ENCODE measurements around the gene SSH2. TPM values are rescaled to one million over a fixed set of nuclear protein-coding genes. Genes with fewer than 3 reads are reported as not detected.

SSH2 gene
- total and polyA plus RNA-seq, 9 of the 15 experiments (the other 6 are each of a cell fraction or from before 2014, with no cell fraction given): 3.9 to 16.1 (median 10.2) TPM

DNA sequence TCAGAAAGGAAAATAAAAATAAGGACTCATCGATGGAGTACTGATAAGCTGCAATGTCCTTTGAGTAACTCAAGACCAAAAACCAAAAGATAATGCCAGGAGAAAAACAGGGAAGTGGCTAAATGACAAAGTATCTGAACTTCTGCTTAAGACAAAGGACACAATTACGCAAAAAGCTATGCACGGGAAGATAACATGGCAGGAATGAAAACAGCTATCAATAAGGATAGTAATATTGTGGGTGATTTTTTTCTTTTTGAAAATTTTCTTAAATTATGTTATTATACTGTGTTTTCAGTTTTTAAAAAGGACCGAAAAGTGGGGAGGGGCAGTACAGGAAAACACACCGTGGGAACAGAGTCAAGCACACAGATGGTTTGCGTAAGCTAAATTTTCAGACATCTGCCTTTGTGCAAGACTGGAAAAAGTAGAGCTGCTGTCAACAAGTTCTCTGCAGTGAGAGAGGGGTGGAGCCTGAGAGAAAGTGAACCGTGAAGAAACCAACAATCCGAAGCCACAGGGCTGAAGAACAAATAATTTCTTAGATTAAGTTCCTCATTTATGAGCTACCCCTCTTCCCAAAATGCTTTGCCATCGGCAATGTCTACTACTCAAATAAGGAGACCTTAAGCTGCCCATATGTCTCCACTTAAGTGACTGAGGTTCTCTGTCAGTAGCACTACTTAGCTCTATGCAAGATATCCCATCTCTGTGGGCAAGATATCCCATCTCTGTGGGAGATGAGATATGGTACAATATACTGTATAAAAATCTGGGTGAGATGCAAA is 207.4 kb downstream of the SSH2 start (continued):
- TF ChIP-seq HEY1 (CRISPR knock-in tag; IDR thresholded peaks at IDR 0.05; ENCODE audit: borderline replicate concordance) (no peak), SAP30 (IDR thresholded peaks at IDR 0.05; ENCODE audit: borderline replicate concordance, insufficient read depth, low read depth, low read length, poor library complexity, severe bottlenecking) (no peak), ZNF184 (CRISPR knock-in tag; IDR thresholded peaks at IDR 0.05) (no peak), OTX1 (CRISPR knock-in tag; IDR thresholded peaks at IDR 0.05) (no peak), SP1 (CRISPR knock-in tag; IDR thresholded peaks at IDR 0.05) (no peak), MIER1 (IDR thresholded peaks at IDR 0.05; ENCODE audit: low read depth) (no peak), CSDE1 (IDR thresholded peaks at IDR 0.05) (no peak), ZNF212 (CRISPR knock-in tag; IDR thresholded peaks at IDR 0.05) (no peak), HCFC1 (IDR thresholded peaks at IDR 0.05; ENCODE audit: low read depth, low read length) (no peak), POLR2A (conservative IDR thresholded peaks at IDR 0.05) (no peak), POLR2G (IDR thresholded peaks at IDR 0.05; ENCODE audit: low read depth, low read length) (no peak), KDM1A (IDR thresholded peaks at IDR 0.05) (no peak), SMAD4 (CRISPR knock-in tag; conservative IDR thresholded peaks at IDR 0.05) (peak; percentile 37; the same call in 1 of the 2 replicates)
- TF ChIP-seq, protein P1, sequence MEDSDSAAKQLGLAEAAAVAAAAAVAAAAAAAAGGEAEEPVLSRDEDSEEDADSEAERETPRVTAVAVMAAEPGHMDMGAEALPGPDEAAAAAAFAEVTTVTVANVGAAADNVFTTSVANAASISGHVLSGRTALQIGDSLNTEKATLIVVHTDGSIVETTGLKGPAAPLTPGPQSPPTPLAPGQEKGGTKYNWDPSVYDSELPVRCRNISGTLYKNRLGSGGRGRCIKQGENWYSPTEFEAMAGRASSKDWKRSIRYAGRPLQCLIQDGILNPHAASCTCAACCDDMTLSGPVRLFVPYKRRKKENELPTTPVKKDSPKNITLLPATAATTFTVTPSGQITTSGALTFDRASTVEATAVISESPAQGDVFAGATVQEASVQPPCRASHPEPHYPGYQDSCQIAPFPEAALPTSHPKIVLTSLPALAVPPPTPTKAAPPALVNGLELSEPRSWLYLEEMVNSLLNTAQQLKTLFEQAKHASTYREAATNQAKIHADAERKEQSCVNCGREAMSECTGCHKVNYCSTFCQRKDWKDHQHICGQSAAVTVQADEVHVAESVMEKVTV (CRISPR knock-in tag; IDR thresholded peaks at IDR 0.05): 0 out of 2 replicates have a peak, but pooled peaks have one; percentile 4
- TF ChIP-seq, protein P2, sequence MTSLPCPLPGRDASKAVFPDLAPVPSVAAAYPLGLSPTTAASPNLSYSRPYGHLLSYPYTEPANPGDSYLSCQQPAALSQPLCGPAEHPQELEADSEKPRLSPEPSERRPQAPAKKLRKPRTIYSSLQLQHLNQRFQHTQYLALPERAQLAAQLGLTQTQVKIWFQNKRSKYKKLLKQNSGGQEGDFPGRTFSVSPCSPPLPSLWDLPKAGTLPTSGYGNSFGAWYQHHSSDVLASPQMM (CRISPR knock-in tag; IDR thresholded peaks at IDR 0.05): no peak
- TF ChIP-seq, protein P3, sequence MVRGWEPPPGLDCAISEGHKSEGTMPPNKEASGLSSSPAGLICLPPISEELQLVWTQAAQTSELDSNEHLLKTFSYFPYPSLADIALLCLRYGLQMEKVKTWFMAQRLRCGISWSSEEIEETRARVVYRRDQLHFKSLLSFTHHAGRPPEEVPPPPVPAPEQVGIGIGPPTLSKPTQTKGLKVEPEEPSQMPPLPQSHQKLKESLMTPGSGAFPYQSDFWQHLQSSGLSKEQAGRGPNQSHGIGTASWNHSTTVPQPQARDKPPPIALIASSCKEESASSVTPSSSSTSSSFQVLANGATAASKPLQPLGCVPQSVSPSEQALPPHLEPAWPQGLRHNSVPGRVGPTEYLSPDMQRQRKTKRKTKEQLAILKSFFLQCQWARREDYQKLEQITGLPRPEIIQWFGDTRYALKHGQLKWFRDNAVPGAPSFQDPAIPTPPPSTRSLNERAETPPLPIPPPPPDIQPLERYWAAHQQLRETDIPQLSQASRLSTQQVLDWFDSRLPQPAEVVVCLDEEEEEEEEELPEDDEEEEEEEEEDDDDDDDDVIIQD (CRISPR knock-in tag; IDR thresholded peaks at IDR 0.05): no peak
- TF ChIP-seq, protein P4, sequence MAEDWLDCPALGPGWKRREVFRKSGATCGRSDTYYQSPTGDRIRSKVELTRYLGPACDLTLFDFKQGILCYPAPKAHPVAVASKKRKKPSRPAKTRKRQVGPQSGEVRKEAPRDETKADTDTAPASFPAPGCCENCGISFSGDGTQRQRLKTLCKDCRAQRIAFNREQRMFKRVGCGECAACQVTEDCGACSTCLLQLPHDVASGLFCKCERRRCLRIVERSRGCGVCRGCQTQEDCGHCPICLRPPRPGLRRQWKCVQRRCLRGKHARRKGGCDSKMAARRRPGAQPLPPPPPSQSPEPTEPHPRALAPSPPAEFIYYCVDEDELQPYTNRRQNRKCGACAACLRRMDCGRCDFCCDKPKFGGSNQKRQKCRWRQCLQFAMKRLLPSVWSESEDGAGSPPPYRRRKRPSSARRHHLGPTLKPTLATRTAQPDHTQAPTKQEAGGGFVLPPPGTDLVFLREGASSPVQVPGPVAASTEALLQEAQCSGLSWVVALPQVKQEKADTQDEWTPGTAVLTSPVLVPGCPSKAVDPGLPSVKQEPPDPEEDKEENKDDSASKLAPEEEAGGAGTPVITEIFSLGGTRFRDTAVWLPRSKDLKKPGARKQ (CRISPR knock-in tag; IDR thresholded peaks at IDR 0.05): no peak
- TF ChIP-seq, protein P5, sequence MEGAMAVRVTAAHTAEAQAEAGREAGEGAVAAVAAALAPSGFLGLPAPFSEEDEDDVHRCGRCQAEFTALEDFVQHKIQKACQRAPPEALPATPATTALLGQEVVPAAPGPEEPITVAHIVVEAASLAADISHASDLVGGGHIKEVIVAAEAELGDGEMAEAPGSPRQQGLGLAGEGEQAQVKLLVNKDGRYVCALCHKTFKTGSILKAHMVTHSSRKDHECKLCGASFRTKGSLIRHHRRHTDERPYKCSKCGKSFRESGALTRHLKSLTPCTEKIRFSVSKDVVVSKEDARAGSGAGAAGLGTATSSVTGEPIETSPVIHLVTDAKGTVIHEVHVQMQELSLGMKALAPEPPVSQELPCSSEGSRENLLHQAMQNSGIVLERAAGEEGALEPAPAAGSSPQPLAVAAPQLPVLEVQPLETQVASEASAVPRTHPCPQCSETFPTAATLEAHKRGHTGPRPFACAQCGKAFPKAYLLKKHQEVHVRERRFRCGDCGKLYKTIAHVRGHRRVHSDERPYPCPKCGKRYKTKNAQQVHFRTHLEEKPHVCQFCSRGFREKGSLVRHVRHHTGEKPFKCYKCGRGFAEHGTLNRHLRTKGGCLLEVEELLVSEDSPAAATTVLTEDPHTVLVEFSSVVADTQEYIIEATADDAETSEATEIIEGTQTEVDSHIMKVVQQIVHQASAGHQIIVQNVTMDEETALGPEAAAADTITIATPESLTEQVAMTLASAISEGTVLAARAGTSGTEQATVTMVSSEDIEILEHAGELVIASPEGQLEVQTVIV (CRISPR knock-in tag; IDR thresholded peaks at IDR 0.05; ENCODE audit: borderline replicate concordance): no peak
- TF ChIP-seq, protein P6, sequence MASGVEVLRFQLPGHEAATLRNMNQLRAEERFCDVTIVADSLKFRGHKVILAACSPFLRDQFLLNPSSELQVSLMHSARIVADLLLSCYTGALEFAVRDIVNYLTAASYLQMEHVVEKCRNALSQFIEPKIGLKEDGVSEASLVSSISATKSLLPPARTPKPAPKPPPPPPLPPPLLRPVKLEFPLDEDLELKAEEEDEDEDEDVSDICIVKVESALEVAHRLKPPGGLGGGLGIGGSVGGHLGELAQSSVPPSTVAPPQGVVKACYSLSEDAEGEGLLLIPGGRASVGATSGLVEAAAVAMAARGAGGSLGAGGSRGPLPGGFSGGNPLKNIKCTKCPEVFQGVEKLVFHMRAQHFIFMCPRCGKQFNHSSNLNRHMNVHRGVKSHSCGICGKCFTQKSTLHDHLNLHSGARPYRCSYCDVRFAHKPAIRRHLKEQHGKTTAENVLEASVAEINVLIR (CRISPR knock-in tag; IDR thresholded peaks at IDR 0.05): no peak
